Gastrocnemius medialis (tissue), 4 donors: Measurements from ENCODE around the gene ULBP2. TPM values are rescaled to one million over a fixed set of nuclear protein-coding genes. Genes with fewer than 3 reads are reported as not detected.
"Not testable (repeated sequence)": the region's sequence is repeated elsewhere in the genome, so short reads cannot be mapped to it uniquely, and the experiment has no call there.

Experiments
- ATAC-seq, 2 donors: fragments of 150-250 bp; one replicate each; pipeline ENCODE4 v1.9.1; 2016
- DNase-seq, 2 donors: peaks; one replicate each; pipeline ENCODE4 v3.0.0-alpha.2; 2019
- H3K27ac ChIP-seq, 4 donors: fragments of 200-600 bp; sonication (generic); 1 replicate in 1 of 4; 2 replicates in 3 of 4; pipeline ENCODE4 v1.5.1; 2016 to 2018; ENCODE audit warnings: mild to moderate bottlenecking in 2 of 4, moderate library complexity in 1 of 4
- H3K27me3 ChIP-seq, 3 donors: fragments of 200-600 bp; sonication (generic) in 2 of 3; 1 replicate in 1 of 3; 2 replicates in 2 of 3; pipeline versions ENCODE4 v1.5.1 to v1.6.0; 2016 to 2019; ENCODE audit warnings: mild to moderate bottlenecking in 1 of 3, moderate library complexity in 1 of 3
- H3K36me3 ChIP-seq, 2 donors: fragments of 200-600 bp; sonication (generic) in 1 of 2; one replicate each; pipeline ENCODE4 v1.5.1; 2017 to 2018
- H3K4me1 ChIP-seq, 2 donors: fragments of 200-600 bp; sonication (generic) in 1 of 2; one replicate each; pipeline ENCODE4 v1.5.1; 2016 to 2017; ENCODE audit warnings: mild to moderate bottlenecking in 2 of 2
- H3K4me3 ChIP-seq, 4 donors: fragments of 200-600 bp; sonication (generic) in 3 of 4; 1 replicate in 1 of 4; 2 replicates in 3 of 4; pipeline ENCODE4 v1.5.1; 2016 to 2019; ENCODE audit warnings: mild to moderate bottlenecking in 2 of 4
- H3K9me3 ChIP-seq, 3 donors: fragments of 200-600 bp; sonication (generic) in 2 of 3; 1 replicate in 1 of 3; 2 replicates in 2 of 3; pipeline ENCODE4 v1.5.1; 2016 to 2019
- CTCF ChIP-seq, 5 experiments: fragments of 450-650 bp in 3 of 5; fragments of 200-600 bp in 2 of 5; sonication (generic) in 2 of 5; IDR thresholded peaks in 4 of 5; conservative IDR thresholded peaks in 1 of 5; 1 replicate in 4 of 5; 2 replicates in 1 of 5; pipeline ENCODE4 v1.5.1; 2016 to 2019; ENCODE audit warnings: antibody characterized with exemption in 5 of 5, mild to moderate bottlenecking in 3 of 5, moderate library complexity in 3 of 5
- POLR2A ChIP-seq, 2 donors: fragments of 450-650 bp; IDR thresholded peaks; one replicate each; pipeline ENCODE4 v1.6.1; 2017; ENCODE audit warnings: antibody characterized with exemption in 2 of 2, mild to moderate bottlenecking in 2 of 2, moderate library complexity in 2 of 2
- in situ Hi-C, 4 donors: fragments of 200-750 bp; cut with MboI; loops; one replicate each; pipeline versions ENCODE4 v1.15.0 to v1.8.0; 2017; ENCODE audit warnings: low sequenced_read_pairs in 4 of 4
- intact Hi-C: fragments of 100-400 bp; cut with DNase I; formaldehyde crosslinking; loops from one replicate; pipeline ENCODE4 v1.15.1; 2023; ENCODE audit warnings: low total_unique reads
- total RNA-seq, 4 donors: library from RNA; depleted of rRNA; stranded (reverse); fragments of >200 nt; gene quantifications; one replicate each; pipeline versions ENCODE4 v1.1.0 to v1.2.3, GENCODE V29; 2016

ULBP2 gene
- total RNA-seq, 4 donors from 2014 or later, result 0.44 to 0.49 TPM; not detected in 2

- Histone ChIP-seq H3K27ac (no peak overlapping the region), H3K4me1 (peaks cover 7 to 9% of the 10 kb centered on the region in 2 donors), H3K36me3 (no peaks in the 10 kb centered on the region), H3K4me3 (no peak overlapping the region), H3K9me3 (no peaks in the 10 kb centered on the region), H3K27me3 (peaks cover 23 to 29% (median 29%) of the 10 kb centered on the region in 3 donors)
- no peak for ATAC-seq
- intact Hi-C loops, result no loop called here
- no peak for TF ChIP-seq POLR2A (IDR thresholded peaks at IDR 0.05)
- no peak for TF ChIP-seq CTCF (IDR thresholded peaks at IDR 0.05 in 4 of 5, conservative IDR thresholded peaks at IDR 0.05 in 1 of 5)
- DNase-seq, result no peak
- in situ Hi-C loops, result no loop called here
Measured at GRCh38 chr6:149969635-149970034, 27.8 kb downstream of the ULBP2 start.

GRCh38 chr6:149974394-149974793 is 32.6 kb downstream of the ULBP2 start:
- in situ Hi-C loops, result not testable (repeated sequence)

GRCh38 chr6:149974825-149975224 is 33.0 kb downstream of the ULBP2 start:
- Histone ChIP-seq H3K9me3 (no peaks in the 10 kb centered on the region), H3K4me3 (no peak overlapping the region), H3K27me3 (peaks cover 0 to 13% (median 7%) of the 10 kb centered on the region in 3 donors), H3K4me1 (no peaks in the 10 kb centered on the region), H3K36me3 (no peaks in the 10 kb centered on the region), H3K27ac (no peak overlapping the region)
- in situ Hi-C loops (no loop called here), intact Hi-C loops (no loop called here)
- ATAC-seq (no peak), DNase-seq (no peak)
- TF ChIP-seq CTCF (IDR thresholded peaks at IDR 0.05 in 4 of 5, conservative IDR thresholded peaks at IDR 0.05 in 1 of 5), result no peak
- TF ChIP-seq POLR2A (IDR thresholded peaks at IDR 0.05), result no peak

More at GRCh38 chr6:149974394-149974793, 32.6 kb downstream of the ULBP2 start:
- H3K27ac ChIP-seq, H3K4me3 ChIP-seq, H3K4me1 ChIP-seq, ATAC-seq, H3K9me3 ChIP-seq, H3K36me3 ChIP-seq, DNase-seq, intact Hi-C loops: not testable (repeated sequence)
- H3K27me3 ChIP-seq, result peaks cover 0 to 13% (median 7%) of the 10 kb centered on the region in 3 donors

GRCh38 chr6:149975400-149975799 is 33.6 kb downstream of the ULBP2 start:
- Histone ChIP-seq H3K4me1 (no peaks in the 10 kb centered on the region), H3K4me3 (no peak overlapping the region), H3K27me3 (peaks cover 0 to 13% (median 10%) of the 10 kb centered on the region in 3 donors), H3K36me3 (no peaks in the 10 kb centered on the region), H3K27ac (no peak overlapping the region), H3K9me3 (no peaks in the 10 kb centered on the region)
- no peak for ATAC-seq
- intact Hi-C loops (no loop called here), in situ Hi-C loops (no loop called here)
- no peak for DNase-seq
- no peak for TF ChIP-seq CTCF (IDR thresholded peaks at IDR 0.05 in 4 of 5, conservative IDR thresholded peaks at IDR 0.05 in 1 of 5)
- TF ChIP-seq POLR2A (IDR thresholded peaks at IDR 0.05), result no peak

GRCh38 chr6:149977221-149977620 is 35.4 kb downstream of the ULBP2 start:
- no peak for ATAC-seq
- Histone ChIP-seq H3K27ac (no peak overlapping the region), H3K4me3 (no peak overlapping the region), H3K27me3 (peaks cover 5 to 28% (median 23%) of the 10 kb centered on the region in 3 donors), H3K36me3 (no peaks in the 10 kb centered on the region), H3K4me1 (no peaks in the 10 kb centered on the region), H3K9me3 (no peaks in the 10 kb centered on the region)
- TF ChIP-seq POLR2A (IDR thresholded peaks at IDR 0.05) (no peak), CTCF (IDR thresholded peaks at IDR 0.05 in 4 of 5, conservative IDR thresholded peaks at IDR 0.05 in 1 of 5) (no peak)
- intact Hi-C loops, result no loop called here
- no peak for DNase-seq
- in situ Hi-C loops, result no loop called here
